SJCRH30 (cell line): ENCODE data around the gene VASH1. TPM values are rescaled to one million over a fixed set of nuclear protein-coding genes. Genes with fewer than 3 reads are reported as not detected.

Experiments used
- DNase-seq, 2 experiments: peaks; one replicate each; pipeline ENCODE4 v3.0.0-alpha.2; 2015 to 2020
- H3K27ac ChIP-seq: fragments of 250-450 bp; sonication (Bioruptor Pico); 2 replicates; pipeline ENCODE4 v1.5.1; 2020; ENCODE audit warnings: mild to moderate bottlenecking, moderate library complexity
- H3K27me3 ChIP-seq: fragments of 250-450 bp; sonication (Bioruptor Pico); 2 replicates; pipeline ENCODE4 v1.5.1; 2020; ENCODE audit warnings: mild to moderate bottlenecking, moderate library complexity
- H3K36me3 ChIP-seq: fragments of 250-450 bp; sonication (Bioruptor Pico); 2 replicates; pipeline ENCODE4 v1.5.1; 2020; ENCODE audit warnings: mild to moderate bottlenecking, moderate library complexity
- H3K4me1 ChIP-seq: fragments of 250-450 bp; sonication (Bioruptor Pico); 2 replicates; pipeline ENCODE4 v1.5.1; 2020; ENCODE audit warnings: mild to moderate bottlenecking, moderate library complexity
- H3K4me3 ChIP-seq: fragments of 250-450 bp; sonication (Bioruptor Pico); 2 replicates; pipeline ENCODE4 v1.5.1; 2020; ENCODE audit warnings: mild to moderate bottlenecking, moderate library complexity
- H3K9me3 ChIP-seq: fragments of 250-450 bp; sonication (Bioruptor Pico); replicated peaks from 2 replicates; pipeline ENCODE4 v1.5.1; 2020; ENCODE audit warnings: mild to moderate bottlenecking, moderate library complexity
- total RNA-seq: library from RNA; depleted of rRNA; stranded (reverse); fragments of >200 nt; shearing (Covaris generic); gene quantifications from 2 replicates; pipeline ENCODE4 v1.2.3, GENCODE V29; 2014

VASH1 gene
- total RNA-seq, 1 experiment from 2014 or later: 11.5 TPM

GRCh38 chr14:76780875-76781647 lies 19.8 kb downstream of the VASH1 start:
- Histone ChIP-seq H3K4me3 (no peak overlapping the region), H3K27me3 (no peaks in the 10 kb centered on the region), H3K27ac (no peak overlapping the region), H3K9me3 (no peaks in the 10 kb centered on the region), H3K36me3 (no peaks in the 10 kb centered on the region; the same call in 1 of the 2 replicates), H3K4me1 (no peaks in the 10 kb centered on the region)
- no peak for DNase-seq

- no peak for DNase-seq
- H3K36me3 ChIP-seq: no peaks in the 10 kb centered on the region; the same call in 1 of the 2 replicates
- H3K27me3 ChIP-seq: no peaks in the 10 kb centered on the region
- no peak overlapping the region for H3K4me3 ChIP-seq
- no peaks in the 10 kb centered on the region for H3K4me1 ChIP-seq
- H3K27ac ChIP-seq: no peak overlapping the region
- no peaks in the 10 kb centered on the region for H3K9me3 ChIP-seq
Measured at GRCh38 chr14:76781648-76782051, 20.4 kb downstream of the VASH1 start.

- no peaks in the 10 kb centered on the region; the same call in 1 of the 2 replicates for H3K36me3 ChIP-seq
- H3K27ac ChIP-seq: no peak overlapping the region
- H3K9me3 ChIP-seq: no peaks in the 10 kb centered on the region
- no peak overlapping the region for H3K4me3 ChIP-seq
- no peaks in the 10 kb centered on the region for H3K4me1 ChIP-seq
- no peak for DNase-seq
- no peaks in the 10 kb centered on the region for H3K27me3 ChIP-seq
Measured at GRCh38 chr14:76782115-76782884, 21.0 kb downstream of the VASH1 start.

- DNase-seq: no peak
- Histone ChIP-seq H3K27me3 (no peaks in the 10 kb centered on the region), H3K36me3 (no peaks in the 10 kb centered on the region; the same call in 1 of the 2 replicates), H3K9me3 (no peaks in the 10 kb centered on the region), H3K27ac (no peak overlapping the region), H3K4me1 (no peaks in the 10 kb centered on the region), H3K4me3 (no peak overlapping the region)
Measured at GRCh38 chr14:76782885-76783566, 21.8 kb downstream of the VASH1 start.

DNA sequence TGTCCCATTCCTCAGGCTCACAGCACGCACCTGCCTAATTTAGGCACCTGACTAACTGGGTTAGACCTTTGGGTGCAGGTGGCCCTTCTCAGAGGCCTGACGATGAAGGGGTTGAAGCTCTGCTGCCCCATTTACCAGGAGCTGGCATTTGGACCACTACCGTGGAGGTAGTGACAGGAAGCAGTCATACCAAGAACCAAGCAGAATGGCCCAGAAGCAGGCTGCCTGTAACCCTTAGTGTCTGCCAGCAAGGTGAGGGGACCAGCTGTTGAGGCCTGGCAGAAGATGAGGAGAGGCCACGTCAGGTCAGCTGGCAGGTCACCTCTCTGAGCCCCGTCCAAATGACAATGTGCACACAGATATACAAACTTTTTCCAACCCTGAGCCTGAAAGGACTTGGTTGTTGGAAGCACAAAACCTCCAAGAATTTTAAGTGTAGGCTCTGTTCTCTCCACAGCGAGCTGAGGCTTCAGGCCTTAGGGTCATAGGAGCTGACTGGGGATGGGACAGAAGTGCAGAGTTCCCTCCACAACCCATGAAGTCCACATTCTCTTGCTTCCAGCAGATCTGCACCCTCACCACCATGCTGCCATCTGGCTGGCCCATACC lies 23.1 kb downstream of the VASH1 start:
- no peak for DNase-seq
- Histone ChIP-seq H3K27ac (no peak overlapping the region), H3K27me3 (no peaks in the 10 kb centered on the region), H3K4me3 (no peak overlapping the region), H3K4me1 (no peaks in the 10 kb centered on the region), H3K36me3 (no peaks in the 10 kb centered on the region; the same call in 1 of the 2 replicates), H3K9me3 (no peaks in the 10 kb centered on the region)

DNA sequence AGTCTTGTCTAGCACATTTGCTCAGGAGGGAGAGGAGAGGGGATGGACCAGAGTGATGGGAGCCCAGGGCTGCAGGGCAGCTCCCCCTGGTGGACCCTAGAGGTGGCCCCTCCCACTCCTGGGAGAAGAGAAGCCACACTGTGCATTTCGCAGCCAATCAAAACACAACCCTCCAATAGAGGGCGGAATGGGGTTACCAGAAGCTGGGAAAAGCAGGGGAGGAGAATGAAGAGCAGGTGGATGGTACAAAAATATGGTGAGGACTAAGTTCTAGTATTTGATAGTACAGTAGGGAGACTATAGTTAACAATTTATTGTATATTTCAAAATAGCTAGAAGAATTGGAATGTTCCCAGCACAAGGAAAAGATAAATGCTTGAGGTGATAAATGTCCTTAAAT lies 23.6 kb downstream of the VASH1 start:
- DNase-seq: peak; percentile 83 to 90
- Histone ChIP-seq H3K27ac (no peak overlapping the region), H3K4me3 (no peak overlapping the region), H3K4me1 (no peaks in the 10 kb centered on the region), H3K9me3 (no peaks in the 10 kb centered on the region), H3K27me3 (no peaks in the 10 kb centered on the region), H3K36me3 (peaks cover 1% of the 10 kb centered on the region)

GRCh38 chr14:76786601-76787000 lies 25.3 kb downstream of the VASH1 start:
- Histone ChIP-seq H3K36me3 (peaks cover 14% of the 10 kb centered on the region), H3K4me1 (no peaks in the 10 kb centered on the region), H3K27ac (no peak overlapping the region), H3K27me3 (no peaks in the 10 kb centered on the region), H3K9me3 (no peaks in the 10 kb centered on the region), H3K4me3 (no peak overlapping the region)
- DNase-seq: no peak

DNA sequence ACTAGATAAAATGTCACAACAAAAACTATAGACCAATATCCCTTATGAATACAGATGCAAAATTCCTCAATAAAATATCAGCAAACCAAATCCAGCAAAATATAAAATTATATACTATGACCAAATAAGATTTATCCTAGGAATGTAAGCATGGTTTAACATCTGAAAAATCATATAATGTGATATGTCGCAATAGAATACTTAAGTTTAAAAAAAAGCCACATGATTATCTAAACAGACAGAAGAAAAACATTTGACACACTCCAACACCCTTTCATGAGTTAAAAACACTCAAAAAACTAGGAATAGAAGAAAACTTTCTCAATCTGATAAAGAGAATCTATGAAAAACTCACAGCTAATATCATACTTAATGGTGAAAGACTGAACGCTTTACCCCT lies 31.2 kb downstream of the VASH1 start:
- no peak for DNase-seq
- Histone ChIP-seq H3K9me3 (no peaks in the 10 kb centered on the region), H3K27me3 (no peaks in the 10 kb centered on the region), H3K4me1 (0 out of 2 replicates have a peak, but pooled peaks cover 2% of the 10 kb centered on the region), H3K36me3 (peaks cover 27% of the 10 kb centered on the region), H3K4me3 (no peak overlapping the region), H3K27ac (no peak overlapping the region)

- Histone ChIP-seq H3K9me3 (no peaks in the 10 kb centered on the region), H3K4me3 (no peak overlapping the region), H3K4me1 (0 out of 2 replicates have a peak, but pooled peaks cover 2% of the 10 kb centered on the region), H3K36me3 (peaks cover 27% of the 10 kb centered on the region), H3K27ac (no peak overlapping the region), H3K27me3 (no peaks in the 10 kb centered on the region)
- DNase-seq: no peak
Measured at GRCh38 chr14:76793324-76793723, 32.1 kb downstream of the VASH1 start.

- Histone ChIP-seq H3K27ac (no peak overlapping the region), H3K4me3 (no peak overlapping the region), H3K27me3 (no peaks in the 10 kb centered on the region), H3K9me3 (no peaks in the 10 kb centered on the region), H3K4me1 (0 out of 2 replicates have a peak, but pooled peaks cover 2% of the 10 kb centered on the region), H3K36me3 (peaks cover 27% of the 10 kb centered on the region)
- DNase-seq: no peak
Measured at GRCh38 chr14:76793956-76794355, 32.7 kb downstream of the VASH1 start.

- Histone ChIP-seq H3K4me3 (no peak overlapping the region), H3K36me3 (peaks cover 20% of the 10 kb centered on the region), H3K27ac (no peak overlapping the region), H3K9me3 (no peaks in the 10 kb centered on the region), H3K27me3 (no peaks in the 10 kb centered on the region), H3K4me1 (peaks cover 3% of the 10 kb centered on the region; the same call in 1 of the 2 replicates)
- no peak for DNase-seq
Measured at GRCh38 chr14:76806446-76806845, 45.2 kb downstream of the VASH1 start.

- Histone ChIP-seq H3K4me1 (peaks cover 4% of the 10 kb centered on the region), H3K9me3 (no peaks in the 10 kb centered on the region), H3K27me3 (no peaks in the 10 kb centered on the region), H3K27ac (no peak overlapping the region), H3K4me3 (no peak overlapping the region), H3K36me3 (peaks cover 10% of the 10 kb centered on the region)
- no peak for DNase-seq
Measured at GRCh38 chr14:76808011-76808410, 46.7 kb downstream of the VASH1 start.

DNA sequence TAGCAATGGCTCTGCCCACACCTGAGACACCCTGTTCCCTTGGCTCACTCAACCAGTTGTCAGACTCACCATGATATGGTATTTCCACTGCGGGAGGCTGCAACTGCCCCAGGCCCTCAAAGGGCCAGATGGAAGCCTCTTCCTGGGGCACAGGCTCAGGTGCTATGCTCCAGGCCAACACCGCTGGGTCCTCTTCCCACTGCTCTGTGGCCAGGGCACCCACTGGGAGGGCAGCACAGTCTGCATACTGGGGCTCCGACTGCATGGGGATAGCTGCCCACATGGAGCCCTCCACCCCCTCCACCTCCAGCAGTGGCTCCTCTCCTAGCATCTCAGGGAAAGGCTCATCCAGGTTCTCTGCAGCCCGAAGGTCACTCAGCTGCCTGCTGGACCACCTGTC lies 47.7 kb downstream of the VASH1 start:
- no peak for DNase-seq
- H3K9me3 ChIP-seq: no peaks in the 10 kb centered on the region
- no peaks in the 10 kb centered on the region for H3K27me3 ChIP-seq
- H3K27ac ChIP-seq: no peak overlapping the region
- H3K36me3 ChIP-seq: 0 out of 2 replicates have a peak, but pooled peaks cover 3% of the 10 kb centered on the region
- H3K4me3 ChIP-seq: no peak overlapping the region
- peaks cover 6% of the 10 kb centered on the region for H3K4me1 ChIP-seq

GRCh38 chr14:76810525-76810924 lies 49.3 kb downstream of the VASH1 start:
- H3K36me3 ChIP-seq: 0 out of 2 replicates have a peak, but pooled peaks cover 3% of the 10 kb centered on the region
- H3K4me1 ChIP-seq: peaks cover 6% of the 10 kb centered on the region
- H3K27me3 ChIP-seq: no peaks in the 10 kb centered on the region
- H3K9me3 ChIP-seq: no peaks in the 10 kb centered on the region
- DNase-seq: no peak
- no peak overlapping the region for H3K4me3 ChIP-seq
- no peak overlapping the region for H3K27ac ChIP-seq
